C4-2B (cell line): Measurements from ENCODE around the gene ATXN7L1.

Experiments used
- CTCF ChIP-seq: fragments of 450-650 bp; conservative IDR thresholded peaks from 2 replicates; pipeline ENCODE4 v1.5.1; 2017; ENCODE audit warnings: mild to moderate bottlenecking
- ZFX ChIP-seq: fragments of 450-650 bp; IDR thresholded peaks from 2 replicates; pipeline ENCODE4 v1.6.1; 2017

DNA sequence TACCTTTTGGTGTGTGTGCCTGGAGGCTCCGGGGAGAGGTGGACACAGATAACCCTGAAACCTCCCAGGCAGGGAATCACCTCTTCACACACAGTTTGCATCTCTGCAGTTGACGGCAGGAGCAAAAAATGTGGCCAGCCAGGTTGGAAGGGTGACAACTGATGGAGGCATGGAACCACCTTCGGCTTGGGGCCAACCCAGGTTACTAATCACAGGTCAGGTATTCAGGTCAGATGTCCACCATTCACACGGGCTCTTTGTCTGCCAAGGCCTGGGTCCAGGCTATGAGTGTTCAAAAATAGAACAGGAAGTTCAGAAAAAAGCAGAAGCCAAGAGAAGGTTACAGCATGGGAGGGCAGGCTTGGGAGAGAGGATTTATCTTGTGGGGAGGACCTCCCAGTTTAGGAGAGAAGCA, 157.9 kb downstream of the ATXN7L1 start:
- TF ChIP-seq CTCF (no peak), ZFX (no peak)
